Right atrium auricular region (tissue), 2 donors: Measurements from ENCODE around the gene EIF3I. TPM values are rescaled to one million over a fixed set of nuclear protein-coding genes. Genes with fewer than 3 reads are reported as not detected.

Source experiments
- DNase-seq: peaks from one replicate; pipeline ENCODE4 v3.0.0-alpha.2; 2019; ENCODE audit warnings: low spot score
- H3K27ac ChIP-seq, 2 donors: fragments of 200-600 bp; sonication (generic); 1 replicate in 1 of 2; 2 replicates in 1 of 2; pipeline ENCODE4 v1.5.1; 2016 to 2019
- H3K27me3 ChIP-seq, 2 donors: fragments of 200-600 bp; sonication (generic); one replicate each; pipeline versions ENCODE4 v1.5.1 to v1.6.0; 2017 to 2019
- H3K36me3 ChIP-seq: fragments of 200-600 bp; sonication (generic); one replicate; pipeline ENCODE4 v1.5.1; 2016
- H3K4me1 ChIP-seq, 2 donors: fragments of 200-600 bp; sonication (generic); one replicate each; pipeline versions ENCODE4 v1.5.1 to v1.6.0; 2017 to 2019
- H3K4me3 ChIP-seq, 2 donors: fragments of 200-600 bp; sonication (generic); 1 replicate in 1 of 2; 2 replicates in 1 of 2; pipeline ENCODE4 v1.5.1; 2017 to 2019; ENCODE audit warnings: mild to moderate bottlenecking in 1 of 2, moderate library complexity in 1 of 2
- H3K9me3 ChIP-seq, 2 donors: fragments of 200-600 bp; sonication (generic); one replicate each; pipeline ENCODE4 v1.5.1; 2019
- total RNA-seq, 2 donors: library from RNA; depleted of rRNA; stranded (reverse); fragments of >200 nt; gene quantifications; one replicate each; pipeline ENCODE4 v1.1.0, GENCODE V29; 2016
- TF ChIP-seq, protein P1 (sequence below), 2 donors: fragments of 200-600 bp; sonication (generic); IDR thresholded peaks; one replicate each; pipeline ENCODE4 v1.5.1; 2019; ENCODE audit warnings: antibody characterized with exemption in 2 of 2

Gene EIF3I
- total RNA-seq, 2 donors from 2014 or later: 123 to 131 TPM

DNA sequence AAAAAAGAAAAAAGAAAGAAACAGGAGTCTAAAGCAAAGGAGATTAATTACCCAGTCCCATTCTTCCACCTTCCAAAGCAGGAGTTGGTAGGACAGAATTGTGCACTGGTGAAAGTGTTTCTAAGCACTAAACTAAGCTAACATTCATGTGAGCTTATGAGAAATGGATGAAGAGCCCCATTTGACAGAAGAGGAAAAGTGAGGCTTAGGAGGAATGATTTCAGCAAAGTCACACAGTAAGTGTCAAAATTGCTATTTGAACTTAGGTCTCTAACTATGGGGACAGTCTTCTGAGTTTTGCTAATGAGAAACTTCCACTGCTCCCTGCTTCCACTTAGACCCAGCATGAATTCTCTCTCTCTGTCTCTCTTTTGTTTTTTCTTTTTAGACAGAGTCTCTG, 47.5 kb downstream of the EIF3I start:
- Histone ChIP-seq H3K36me3 (no peaks in the 10 kb centered on the region), H3K9me3 (no peaks in the 10 kb centered on the region), H3K4me3 (no peak overlapping the region), H3K27ac (no peak overlapping the region), H3K4me1 (no peaks in the 10 kb centered on the region), H3K27me3 (no peaks in the 10 kb centered on the region)
- DNase-seq: no peak
- TF ChIP-seq, protein P1, sequence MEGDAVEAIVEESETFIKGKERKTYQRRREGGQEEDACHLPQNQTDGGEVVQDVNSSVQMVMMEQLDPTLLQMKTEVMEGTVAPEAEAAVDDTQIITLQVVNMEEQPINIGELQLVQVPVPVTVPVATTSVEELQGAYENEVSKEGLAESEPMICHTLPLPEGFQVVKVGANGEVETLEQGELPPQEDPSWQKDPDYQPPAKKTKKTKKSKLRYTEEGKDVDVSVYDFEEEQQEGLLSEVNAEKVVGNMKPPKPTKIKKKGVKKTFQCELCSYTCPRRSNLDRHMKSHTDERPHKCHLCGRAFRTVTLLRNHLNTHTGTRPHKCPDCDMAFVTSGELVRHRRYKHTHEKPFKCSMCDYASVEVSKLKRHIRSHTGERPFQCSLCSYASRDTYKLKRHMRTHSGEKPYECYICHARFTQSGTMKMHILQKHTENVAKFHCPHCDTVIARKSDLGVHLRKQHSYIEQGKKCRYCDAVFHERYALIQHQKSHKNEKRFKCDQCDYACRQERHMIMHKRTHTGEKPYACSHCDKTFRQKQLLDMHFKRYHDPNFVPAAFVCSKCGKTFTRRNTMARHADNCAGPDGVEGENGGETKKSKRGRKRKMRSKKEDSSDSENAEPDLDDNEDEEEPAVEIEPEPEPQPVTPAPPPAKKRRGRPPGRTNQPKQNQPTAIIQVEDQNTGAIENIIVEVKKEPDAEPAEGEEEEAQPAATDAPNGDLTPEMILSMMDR (IDR thresholded peaks at IDR 0.05): no peak

DNA sequence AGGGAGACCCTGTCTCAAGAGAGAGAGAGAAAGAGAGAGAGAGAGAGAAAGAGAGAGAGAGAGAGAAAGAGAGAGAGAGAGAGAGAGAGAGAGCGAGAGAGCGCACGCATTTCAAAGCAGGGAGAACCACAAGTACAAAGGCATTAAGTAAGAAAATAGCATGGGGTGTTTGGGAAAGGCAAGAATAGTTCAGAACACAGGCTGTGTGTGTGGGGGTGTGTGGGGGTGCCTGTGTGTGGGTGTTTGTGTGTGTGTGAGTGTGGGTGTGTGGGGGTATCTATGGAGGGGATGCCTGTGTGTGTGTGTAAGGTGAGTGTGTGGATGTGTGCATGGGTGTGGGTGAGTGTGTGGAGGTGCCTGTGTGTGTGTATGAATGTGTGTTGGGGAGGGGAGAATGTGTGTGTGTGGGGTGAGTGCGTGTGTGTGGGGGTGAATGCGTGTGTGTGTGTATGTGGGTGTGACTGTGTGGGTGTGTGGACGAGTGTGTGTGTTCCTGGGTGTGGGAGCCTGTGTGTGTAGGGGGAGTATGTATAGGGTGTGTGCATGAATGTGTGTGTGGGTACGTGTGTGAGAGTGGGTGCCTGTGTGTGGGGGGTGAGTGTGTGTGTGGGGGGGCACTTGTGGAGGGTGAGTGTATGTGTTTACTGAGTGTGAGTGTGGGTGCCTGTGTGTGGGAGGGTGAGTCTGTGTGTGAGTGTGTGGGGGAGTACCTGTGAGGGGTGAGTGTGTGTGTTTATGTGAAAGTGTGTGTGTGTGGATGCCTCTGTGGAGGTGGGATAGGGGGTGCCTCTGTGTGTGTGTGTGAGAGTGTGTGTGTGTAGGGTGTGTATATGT, 50.6 kb downstream of the EIF3I start:
- Histone ChIP-seq H3K27ac (no peak overlapping the region), H3K4me3 (no peak overlapping the region), H3K27me3 (peaks cover 0 to 7% of the 10 kb centered on the region in 2 donors), H3K36me3 (no peaks in the 10 kb centered on the region), H3K9me3 (no peaks in the 10 kb centered on the region), H3K4me1 (no peaks in the 10 kb centered on the region)
- TF ChIP-seq, protein P1 (IDR thresholded peaks at IDR 0.05): no peak
- DNase-seq: no peak

DNA sequence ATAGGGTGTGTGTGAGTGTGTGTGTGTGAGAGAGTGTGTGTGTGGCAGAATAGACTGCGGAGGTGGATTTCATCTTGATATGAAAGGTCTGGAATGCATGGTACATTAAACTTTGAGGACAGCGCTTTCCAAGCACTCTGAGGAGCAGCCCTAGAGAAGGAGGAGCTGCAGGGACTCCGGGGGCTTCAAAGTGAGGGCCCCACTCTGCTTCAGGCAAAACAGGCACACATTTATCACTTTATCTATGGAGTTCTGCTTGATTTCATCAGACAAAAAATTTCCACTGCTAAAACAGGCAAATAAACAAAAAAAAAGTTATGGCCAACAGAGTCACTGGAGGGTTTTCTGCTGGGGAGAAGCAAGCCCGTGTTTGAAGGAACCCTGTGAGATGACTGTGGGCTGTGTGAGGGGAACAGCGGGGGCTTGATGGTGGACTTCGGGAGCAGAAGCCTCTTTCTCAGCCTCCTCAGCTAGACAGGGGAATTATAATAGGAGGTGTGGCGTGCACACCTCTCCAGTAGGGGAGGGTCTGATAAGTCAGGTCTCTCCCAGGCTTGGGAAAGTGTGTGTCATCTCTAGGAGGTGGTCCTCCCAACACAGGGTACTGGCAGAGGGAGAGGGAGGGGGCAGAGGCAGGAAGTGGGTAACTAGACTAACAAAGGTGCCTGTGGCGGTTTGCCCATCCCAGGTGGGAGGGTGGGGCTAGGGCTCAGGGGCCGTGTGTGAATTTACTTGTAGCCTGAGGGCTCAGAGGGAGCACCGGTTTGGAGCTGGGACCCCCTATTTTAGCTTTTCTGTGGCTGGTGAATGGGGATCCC, 51.4 kb downstream of the EIF3I start:
- Histone ChIP-seq H3K9me3 (no peaks in the 10 kb centered on the region), H3K4me3 (no peak overlapping the region), H3K4me1 (no peaks in the 10 kb centered on the region), H3K27ac (no peak overlapping the region), H3K27me3 (peaks cover 0 to 7% of the 10 kb centered on the region in 2 donors), H3K36me3 (no peaks in the 10 kb centered on the region)
- TF ChIP-seq, protein P1 (IDR thresholded peaks at IDR 0.05): no peak
- DNase-seq: no peak

DNA sequence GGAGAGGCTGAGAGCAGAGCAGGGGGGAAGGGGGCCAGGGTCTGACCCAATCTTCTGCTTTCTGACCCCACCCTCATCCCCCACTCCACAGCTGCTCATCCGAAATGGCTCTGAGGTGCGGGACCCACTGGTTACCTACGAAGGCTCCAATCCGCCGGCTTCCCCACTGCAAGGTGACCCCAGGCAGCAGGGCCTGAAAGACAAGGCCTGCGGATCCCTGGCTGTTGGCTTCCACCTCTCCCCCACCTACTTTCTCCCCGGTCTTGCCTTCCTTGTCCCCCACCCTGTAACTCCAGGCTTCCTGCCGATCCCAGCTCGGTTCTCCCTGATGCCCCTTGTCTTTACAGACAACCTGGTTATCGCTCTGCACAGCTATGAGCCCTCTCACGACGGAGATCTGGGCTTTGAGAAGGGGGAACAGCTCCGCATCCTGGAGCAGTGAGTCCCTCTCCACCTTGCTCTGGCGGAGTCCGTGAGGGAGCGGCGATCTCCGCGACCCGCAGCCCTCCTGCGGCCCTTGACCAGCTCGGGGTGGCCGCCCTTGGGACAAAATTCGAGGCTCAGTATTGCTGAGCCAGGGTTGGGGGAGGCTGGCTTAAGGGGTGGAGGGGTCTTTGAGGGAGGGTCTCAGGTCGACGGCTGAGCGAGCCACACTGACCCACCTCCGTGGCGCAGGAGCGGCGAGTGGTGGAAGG, 52.6 kb downstream of the EIF3I start:
- H3K4me1 ChIP-seq: no peaks in the 10 kb centered on the region
- no peak for DNase-seq
- H3K27me3 ChIP-seq: peaks cover 0 to 7% of the 10 kb centered on the region in 2 donors
- no peak overlapping the region for H3K27ac ChIP-seq
- TF ChIP-seq, protein P1 (IDR thresholded peaks at IDR 0.05): no peak
- H3K9me3 ChIP-seq: no peaks in the 10 kb centered on the region
- no peaks in the 10 kb centered on the region for H3K36me3 ChIP-seq
- peak overlapping the region in 1 of 2 donors; percentile 15 for H3K4me3 ChIP-seq

DNA sequence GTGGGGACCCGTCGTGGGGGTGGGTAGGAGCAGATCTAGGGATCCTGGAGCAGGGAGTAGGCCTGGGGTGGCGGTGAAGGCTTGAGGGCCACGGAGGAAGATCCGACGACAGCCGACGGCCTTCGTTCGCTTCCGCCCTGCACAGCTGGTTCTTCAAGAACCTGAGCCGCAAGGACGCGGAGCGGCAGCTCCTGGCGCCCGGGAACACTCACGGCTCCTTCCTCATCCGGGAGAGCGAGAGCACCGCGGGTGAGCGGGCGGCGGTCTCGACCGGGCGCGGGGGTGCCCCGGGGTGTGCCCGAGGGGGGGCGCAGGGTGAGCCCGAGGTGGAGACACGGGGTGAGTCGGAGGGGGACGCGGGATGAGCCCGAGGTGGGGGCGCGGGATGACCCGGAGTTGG, 53.2 kb downstream of the EIF3I start:
- Histone ChIP-seq H3K27ac (no peak overlapping the region), H3K9me3 (no peaks in the 10 kb centered on the region), H3K4me3 (peak overlapping the region in 1 of 2 donors; percentile 15), H3K36me3 (no peaks in the 10 kb centered on the region), H3K27me3 (peaks cover 0 to 7% of the 10 kb centered on the region in 2 donors), H3K4me1 (no peaks in the 10 kb centered on the region)
- DNase-seq: no peak
- TF ChIP-seq, protein P1 (IDR thresholded peaks at IDR 0.05): no peak
